GM21619 (cell line): ENCODE results near the gene USP49.

Experiments
- ATAC-seq: cut with Tn5 transposase; IDR thresholded peaks from one replicate; pipeline ENCODE4 v1.9.1; 2021; ENCODE audit not compliant: unreplicated experiment

Gene USP49

DNA sequence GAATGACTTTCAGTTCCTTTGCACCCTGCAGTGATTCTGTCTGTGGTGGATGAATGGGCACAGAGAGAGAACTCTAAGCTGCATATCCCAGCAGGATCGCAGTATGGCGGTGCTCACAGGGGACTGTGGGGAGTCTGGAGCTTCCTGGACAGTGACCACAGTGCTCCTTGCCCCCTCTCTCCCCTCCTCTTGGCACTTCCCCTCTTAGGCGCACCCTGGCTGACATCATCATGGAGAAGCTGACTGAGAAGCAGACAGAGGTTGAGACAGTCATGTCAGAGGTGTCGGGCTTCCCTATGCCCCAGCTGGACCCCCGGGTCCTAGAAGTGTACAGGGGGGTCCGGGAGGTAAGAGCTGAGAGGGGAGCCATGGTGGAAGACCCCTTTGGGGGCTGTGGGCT, 34.7 kb upstream of the USP49 start:
- ATAC-seq, result no peak

DNA sequence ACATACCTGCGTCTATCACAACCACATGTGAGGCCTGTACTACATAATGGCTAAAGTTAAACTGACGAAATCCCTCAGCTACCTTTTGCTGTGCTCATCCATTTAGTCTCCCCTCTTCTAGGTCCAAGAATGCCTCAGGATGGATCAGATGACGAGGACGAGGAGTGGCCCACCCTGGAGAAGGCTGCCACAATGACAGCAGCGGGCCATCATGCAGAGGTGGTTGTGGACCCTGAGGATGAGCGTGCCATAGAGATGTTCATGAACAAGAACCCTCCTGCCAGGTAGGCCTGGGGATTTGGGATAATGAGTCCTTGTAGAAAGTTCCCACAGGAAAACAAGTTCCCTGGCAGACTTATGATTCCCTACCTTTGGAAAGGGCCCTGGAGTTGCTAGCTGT, 32.1 kb upstream of the USP49 start:
- ATAC-seq, result no peak

DNA sequence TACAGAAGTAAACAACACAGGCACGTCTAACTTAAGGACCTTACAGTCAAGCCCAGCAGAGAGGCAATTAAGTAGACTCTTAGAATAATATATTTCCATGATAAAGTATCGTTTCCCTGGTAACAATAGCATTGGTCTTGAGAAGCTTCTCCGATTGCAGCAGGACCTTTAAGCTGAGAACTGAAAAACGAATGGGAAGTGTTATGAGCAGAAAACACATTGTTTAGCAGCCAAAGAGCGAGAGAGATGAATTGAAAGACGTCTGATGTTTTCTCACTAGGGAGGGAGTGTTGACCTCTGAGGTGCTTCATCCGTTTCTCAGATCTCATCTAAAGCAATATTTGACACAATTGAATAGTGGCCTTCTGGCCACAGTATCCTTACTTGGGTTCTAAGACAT, 27.0 kb upstream of the USP49 start:
- no peak for ATAC-seq

DNA sequence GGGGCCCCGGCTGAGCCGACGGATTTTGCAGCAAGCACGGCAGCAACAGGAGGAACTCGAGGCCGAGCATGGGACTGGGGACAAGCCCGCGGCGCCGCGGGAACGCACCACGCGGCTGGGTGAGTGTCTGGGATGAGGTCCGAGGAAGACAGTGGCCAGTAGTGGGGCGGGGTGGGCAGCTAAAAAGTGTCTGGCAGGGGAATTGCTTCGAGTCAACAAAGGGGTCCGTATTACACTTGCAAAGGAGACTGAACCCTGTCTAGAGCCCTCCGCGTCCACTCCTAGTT, 26.5 kb upstream of the USP49 start:
- ATAC-seq, result no peak

DNA sequence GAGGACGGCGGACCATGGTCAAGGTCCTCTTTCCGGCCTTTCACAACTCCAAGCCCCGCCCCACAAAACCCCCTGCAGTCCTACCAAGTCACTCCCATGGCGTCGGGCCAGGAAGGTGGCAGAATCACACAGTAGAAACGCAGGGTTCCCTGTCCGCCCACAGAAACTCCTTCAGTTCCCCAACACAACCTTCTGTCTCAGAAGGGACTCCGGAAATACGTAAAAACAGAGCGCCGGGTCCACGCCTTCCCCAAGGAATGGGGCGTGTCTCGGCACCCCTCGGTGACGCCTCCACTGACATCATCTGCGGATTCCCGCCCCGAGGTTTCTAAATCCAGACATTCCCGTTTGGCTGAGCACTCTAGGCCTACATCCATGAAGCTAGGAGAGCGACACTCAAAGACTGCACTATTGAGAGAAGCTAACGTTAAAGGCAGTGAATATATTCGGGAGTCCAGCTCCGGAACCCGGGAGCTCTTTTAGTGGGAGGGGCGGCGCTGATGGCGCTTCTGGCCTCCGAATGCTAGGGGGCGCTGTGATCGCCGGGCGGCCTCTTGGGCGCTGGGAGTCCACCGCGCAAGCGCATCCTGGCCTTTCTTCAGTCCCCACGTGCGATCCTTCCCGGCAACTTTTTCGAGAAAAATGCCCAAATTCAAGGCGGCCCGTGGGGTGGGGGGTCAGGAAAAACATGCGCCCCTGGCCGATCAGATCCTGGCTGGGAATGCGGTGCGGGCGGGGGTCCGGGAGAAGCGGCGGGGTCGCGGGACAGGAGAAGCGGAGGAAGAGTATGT, 25.9 kb upstream of the USP49 start, which contains the start of the genes BYSL and MED20:
TSS of gene BYSL (plus strand) at position 579 of the 791 bp plus-strand sequence. CDS start at position 643, 64 bp downstream.
TSS of gene MED20 (minus strand) at position 219 of the 791 bp plus-strand sequence. CDS start at position 98, 121 bp downstream.
- ATAC-seq, result peak; percentile 87

DNA sequence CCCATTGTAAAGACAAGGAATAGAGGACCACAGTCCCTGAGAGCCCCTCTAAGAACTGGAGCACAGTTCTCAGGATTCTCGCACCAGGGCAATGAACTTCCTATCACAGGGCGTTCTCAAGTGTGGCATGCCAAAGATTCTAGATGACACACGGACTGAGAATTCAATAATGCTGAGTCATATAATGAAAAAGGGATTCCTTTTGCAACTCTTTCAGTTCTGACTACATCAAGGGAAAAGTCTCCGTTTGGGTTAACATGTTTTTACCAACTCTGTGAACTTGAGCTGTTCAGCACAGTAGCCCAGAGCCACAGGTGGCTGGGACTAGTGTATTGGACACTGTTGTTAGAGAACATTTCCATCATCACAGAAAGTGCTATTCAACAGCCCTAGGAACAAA, 22.4 kb upstream of the USP49 start:
- ATAC-seq, result no peak

DNA sequence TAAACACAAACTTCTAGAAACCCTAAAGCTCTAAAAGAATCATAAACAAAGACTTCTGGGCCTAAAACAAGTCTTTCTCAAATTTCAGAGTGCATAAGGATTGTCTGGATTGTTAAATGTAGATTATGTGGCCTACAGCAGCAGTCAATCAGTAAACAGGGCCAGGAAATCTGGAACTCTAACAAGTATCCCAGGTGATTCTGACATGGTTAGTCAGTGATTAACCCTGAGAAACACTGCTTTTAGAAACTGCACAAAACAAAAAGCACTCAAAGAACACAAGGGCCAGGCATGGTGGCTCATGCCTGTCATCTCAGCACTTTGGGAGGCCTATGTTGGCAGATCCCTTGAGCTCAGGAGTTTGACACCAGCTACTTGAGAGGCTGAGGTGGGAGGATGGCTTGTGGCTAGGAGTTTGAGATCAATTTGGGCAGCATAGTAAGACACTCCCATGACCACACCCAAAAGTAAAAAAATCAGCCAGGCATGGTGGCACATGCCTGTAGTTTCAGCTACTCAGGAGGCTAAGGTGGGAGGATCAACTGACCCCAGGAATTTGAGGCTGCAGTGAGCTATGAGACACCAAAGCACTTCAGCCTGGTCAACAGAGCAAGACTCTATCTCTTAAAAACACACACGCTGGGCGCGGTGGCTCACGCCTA, 19.8 kb upstream of the USP49 start:
- no peak for ATAC-seq

DNA sequence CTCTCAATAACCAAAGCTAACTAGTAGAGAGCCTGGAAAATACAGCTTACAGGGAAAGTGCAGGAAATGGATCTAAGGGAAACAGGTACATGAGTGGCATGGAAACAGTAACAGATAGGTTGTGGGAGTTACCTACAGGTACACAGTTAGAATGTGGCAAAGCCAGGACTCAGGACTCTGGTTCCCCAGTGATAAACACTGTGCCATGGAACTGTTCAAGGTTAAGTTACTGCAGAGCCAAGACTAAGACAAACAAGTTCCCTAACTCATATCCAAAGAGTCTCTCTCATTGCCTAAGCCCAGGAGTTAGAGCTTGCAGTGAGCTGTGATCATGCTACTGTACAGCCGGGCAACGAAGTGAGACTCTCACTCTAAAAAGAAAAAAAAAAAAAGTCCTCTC, 19.2 kb upstream of the USP49 start:
- no peak for ATAC-seq

DNA sequence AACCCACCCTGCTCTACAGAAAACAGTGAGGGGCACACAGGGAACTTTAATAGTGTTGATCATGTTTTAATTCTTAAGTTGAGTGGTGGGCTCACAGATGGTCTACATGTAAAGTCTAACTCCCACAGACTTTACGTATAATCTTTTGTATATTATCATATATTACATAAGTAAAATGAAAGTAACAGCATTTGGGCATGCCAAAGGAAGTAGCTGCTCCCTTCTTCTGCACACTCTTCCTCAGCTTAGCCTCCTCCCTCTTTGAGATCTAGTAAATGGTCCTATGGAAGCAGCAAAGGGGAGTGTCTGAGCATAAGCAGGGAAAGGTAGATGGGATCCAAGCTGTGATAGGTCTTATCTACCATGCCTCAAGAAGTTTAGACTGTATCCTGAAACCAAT, 14.6 kb upstream of the USP49 start:
- no peak for ATAC-seq

DNA sequence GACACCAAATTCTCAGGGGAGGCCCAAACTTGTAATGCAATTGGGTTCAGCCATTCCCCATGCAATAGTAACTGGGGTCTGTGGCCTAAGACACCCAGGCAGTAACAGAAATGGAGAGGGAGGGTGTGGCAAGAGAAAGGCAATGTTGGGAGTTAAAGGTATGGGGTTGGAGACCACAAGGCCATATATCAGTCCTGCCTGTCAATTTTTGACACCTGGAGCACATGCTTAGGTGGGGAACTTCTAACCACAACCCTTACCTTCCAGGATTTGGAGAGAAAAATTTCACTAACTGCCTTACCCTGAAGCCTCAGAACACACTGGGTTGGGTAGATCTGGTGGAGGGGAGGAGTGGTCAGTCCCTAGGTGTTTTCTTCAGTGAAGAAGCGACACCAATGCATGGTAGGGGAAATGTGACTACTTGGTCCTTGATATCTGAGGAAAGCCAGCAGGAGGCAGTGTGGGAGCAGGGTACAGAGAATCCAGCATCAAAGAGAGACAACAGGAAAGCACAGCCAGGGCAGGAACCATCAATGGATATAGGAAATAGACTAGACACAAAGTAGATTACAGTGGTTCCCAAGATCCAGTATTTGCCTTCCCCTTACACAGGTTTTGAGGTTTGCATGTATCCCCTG, 6.8 kb upstream of the USP49 start:
- no peak for ATAC-seq

DNA sequence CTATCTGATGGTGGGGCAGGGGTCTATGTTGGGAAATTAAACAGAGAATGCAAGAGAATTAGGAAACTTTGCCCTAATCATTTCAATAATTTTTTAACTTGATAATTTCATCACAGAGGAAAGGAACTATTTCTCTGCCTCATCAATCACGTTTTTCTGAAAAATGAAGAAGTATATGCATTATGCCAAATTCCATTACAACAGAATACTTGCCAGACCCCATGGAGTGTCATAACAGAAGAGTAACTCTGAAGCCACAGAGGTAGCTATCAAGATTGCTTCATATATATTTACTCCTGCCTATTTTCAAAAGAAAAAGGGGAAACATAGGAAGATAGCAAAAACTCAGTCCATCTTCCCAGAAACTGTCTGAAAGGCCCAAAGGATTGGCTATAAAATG, 5.7 kb upstream of the USP49 start:
- ATAC-seq, result no peak

DNA sequence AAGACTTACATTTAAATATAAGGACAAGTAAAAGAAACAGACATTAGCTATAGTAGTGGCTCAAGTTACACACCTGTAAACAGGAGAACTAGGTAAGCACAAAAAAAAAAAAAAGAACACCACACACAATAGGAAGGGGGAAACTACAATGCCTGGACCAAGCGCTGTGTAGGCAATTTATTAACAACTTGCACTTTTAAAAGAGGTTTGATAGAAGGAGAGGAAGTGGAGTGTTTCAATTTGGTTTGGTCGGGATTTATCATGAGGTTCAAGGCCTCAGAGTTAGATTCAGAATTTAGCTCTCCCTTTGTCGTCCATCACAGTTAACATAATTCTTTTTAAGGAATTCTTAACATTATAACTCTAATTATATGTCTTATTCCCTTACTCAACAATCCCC, 1.1 kb upstream of the USP49 start:
- no peak for ATAC-seq

DNA sequence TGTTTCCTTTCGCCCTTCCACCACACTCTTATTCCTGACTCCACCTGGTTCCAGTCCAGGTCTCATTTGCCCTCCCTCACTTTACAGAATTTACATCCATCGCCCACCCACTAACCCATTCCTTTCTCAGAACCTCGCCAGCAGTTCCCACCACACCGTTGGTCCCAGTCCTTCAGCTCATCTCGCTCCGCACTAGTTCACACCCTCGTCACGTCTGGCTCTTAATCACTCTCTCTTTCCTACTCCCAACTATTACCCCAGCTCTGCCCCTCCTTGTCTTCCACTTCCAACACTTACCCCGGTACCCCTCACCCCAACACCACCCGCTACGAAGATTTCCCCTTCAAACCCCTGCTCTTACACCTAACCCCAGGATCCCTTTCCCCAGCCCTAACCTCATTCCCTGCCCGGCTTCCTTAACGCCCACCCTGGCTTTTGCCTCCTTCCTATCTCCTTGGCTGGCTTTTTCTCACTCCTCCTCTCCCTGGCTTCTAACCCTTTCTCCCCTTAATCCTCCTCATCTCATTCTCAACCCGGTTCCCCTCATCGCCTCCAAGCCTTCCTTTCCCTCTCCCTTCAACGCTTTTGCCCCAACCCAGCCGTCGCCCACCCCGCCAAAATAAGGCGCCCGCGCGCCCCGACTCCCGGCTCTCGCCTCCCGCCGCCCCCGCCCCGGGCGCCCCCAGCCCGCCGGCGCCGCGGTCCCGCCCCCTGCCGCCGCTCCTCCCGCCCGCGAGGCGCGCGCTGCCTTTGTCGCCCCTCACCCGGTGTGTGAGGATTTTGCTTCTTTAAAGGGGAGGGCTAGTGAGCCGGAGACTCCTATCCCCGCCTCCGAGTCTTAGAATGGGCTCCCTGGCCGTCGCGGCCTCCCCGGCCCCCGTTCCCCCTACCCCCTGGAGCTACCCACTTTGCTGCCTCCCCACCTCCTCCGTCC, 542 bp downstream of the USP49 start:
- peak; percentile 12 for ATAC-seq

DNA sequence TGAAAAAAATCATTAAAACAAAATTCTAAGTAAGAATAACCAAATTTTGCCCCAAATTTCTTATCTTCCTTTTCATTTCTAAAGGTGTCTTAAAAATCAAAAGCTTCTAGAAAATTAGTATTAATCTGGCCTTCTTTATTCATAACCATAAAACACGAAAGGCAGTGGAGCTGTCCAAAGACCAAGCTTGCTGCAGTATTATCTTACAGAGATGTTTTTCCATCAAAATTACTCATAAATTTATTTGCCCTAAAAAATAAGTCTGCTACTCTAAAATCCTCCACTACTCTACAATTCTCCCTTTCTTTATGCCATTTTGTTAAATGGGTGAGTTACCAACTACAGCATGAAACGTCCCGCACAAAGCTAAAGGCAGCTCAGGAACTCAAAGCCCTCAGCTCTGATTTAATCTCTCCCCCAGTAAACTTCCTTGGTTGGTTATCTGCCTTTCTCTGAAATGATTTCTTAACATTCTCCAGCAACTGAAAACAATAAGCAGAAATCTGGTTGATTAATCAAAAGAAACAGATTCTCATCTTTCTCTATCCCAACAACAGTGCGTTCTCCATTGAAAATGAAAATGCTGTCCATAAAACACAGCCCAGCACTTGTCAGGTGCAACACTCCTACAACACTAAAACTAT, 2.1 kb downstream of the USP49 start:
- no peak for ATAC-seq

DNA sequence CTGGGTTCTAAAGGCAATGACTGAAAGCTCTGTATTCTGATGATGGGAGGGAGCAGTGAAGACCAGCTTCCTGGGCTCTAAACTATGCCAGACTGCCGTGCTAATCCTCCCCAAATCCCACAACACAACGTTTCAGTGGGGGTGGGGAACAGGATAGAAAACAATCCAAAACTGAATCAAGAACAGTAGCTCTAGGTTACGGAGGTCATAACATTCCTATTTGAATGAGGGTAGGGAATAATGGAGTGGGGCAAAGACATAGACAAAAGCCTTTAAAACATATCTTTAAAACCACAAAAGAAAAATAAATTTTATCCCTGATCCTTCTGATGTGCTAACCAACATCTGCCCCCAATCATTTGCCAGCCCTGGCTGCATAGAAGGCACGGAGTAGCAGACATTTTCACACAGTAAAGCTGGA, 7.8 kb downstream of the USP49 start:
- no peak for ATAC-seq

DNA sequence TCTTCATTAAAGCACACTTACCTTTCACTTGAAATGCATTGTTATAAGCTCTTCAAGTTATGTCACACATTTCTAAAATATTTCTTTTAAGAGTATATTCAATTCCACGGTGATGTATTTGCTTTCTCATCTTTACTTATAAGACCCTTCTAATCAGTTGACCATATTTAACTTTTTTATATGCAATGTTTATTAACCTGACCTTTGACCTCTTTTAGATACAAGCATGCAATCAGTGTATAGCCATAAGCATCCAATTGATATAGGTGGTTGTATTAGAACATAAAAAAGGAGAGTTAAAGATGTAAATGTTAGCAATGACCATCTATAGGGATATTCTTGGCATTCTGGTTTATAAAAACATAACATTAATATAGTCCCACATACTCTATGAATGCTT, 9.2 kb downstream of the USP49 start:
- no peak for ATAC-seq

DNA sequence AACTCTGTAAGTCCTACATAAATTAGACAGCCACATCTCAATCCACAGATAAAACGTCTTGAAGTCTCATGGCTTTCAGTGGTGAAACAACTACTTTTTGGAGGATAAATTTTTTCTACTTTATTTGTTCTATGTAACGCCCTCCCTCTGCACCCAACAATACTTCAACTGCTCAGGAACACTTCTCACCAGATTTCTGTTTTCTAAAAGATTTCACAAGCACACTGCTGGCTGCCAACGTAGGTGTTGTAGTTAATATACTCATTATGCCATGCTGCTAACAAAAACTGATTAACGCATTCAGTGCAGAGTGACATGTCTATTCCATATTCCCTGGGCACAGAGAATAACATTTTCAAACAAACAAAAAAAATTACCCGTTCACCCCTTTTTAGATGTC, 10.2 kb downstream of the USP49 start:
- no peak for ATAC-seq

DNA sequence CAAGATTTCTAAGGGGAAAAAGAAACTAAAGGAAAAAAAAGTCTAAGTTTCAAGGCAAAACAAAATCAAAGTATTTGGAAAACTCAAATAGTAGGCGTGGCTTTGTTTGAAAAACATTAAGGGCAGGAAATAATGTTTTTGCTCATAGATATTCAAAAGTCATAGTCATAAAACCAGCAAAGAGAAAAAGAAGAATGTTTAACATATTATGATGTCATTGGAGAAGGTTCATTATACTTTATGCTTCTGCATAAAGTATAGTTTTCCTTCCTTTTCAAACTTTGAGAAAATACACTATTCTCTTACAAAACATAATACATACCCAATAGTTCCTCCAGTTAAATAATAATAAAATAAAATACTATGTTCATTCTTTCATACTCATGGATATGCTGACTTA, 13.7 kb downstream of the USP49 start:
- no peak for ATAC-seq

DNA sequence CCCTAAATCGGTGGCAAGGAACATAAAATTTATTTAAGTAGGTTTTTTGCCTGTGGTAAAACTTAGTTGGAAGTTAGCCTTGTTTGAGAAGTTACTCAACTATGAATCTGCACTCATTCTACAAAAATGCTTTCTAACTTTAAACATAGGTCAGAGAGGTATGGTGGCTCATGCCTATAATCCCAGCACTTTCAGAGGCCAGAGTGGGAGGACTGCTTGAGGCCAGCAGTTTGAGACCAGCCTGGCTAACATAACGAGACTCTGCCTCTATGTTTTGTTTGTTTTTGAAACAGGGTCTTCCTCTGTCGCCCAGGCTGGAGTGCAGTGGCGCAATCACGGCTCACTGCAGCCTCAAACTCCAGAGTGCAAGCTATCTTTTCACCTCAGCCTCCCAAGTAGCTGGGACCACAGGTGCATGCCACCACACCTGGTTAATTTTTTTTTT, 16.2 kb downstream of the USP49 start:
- ATAC-seq, result no peak

DNA sequence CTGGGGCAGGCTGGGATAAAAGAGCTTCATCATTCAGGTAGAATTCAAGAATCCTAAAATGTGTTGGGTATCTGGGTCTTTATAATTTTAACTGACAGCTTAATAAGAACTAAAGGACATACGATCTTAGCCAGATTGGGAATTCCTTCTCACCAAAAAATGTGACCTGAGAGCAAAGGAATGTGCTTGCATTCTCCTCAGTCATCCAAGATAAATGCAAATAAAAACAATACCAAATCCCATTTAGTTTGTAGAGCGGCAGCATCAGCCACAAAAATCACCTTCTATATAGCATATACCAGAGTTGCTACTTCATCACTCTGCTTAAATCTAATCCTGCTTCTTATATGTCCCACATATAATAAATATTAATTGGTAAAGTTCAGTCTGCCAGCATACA, 16.9 kb downstream of the USP49 start:
- no peak for ATAC-seq
